Spleen (tissue), 11 donors: ENCODE data around the gene C1orf141. TPM values are rescaled to one million over a fixed set of nuclear protein-coding genes. Genes with fewer than 3 reads are reported as not detected.

Experiments
- polyA plus RNA-seq, 3 donors: library from polyadenylated mRNA; stranded (reverse); fragments of 200-250 nt; gene quantifications; one replicate each; pipeline ENCODE4 v1.2.1, GENCODE V29; 2013
- small RNA-seq, 4 donors: library from RNA; depleted of rRNA; stranded (forward); fragments of <200 nt; gene quantifications; one replicate each; pipeline ENCODE3, GENCODE V24; 2016
- total RNA-seq, 7 donors: library from RNA; depleted of rRNA in 3 of 7; stranded (reverse); fragments of >200 nt in 3 of 7; fragmentation: NEBNext Ultra II Directional in 4 of 7; extraction: Animal tissue kit (Norgen Biotek cat#: 25700) in 4 of 7; gene quantifications; one replicate each; pipeline versions ENCODE4 v1.1.0 to v1.2.1, GENCODE V29; 2016 to 2021
- donor health status: healthy with polysubstance abuse.
- donor health status: DM: no; HTN: no; CAD: no; lungs with moderate emphysema.
- donor health status: DM: no; HTN: no; CAD: no.
- donor health status: Bipolar disorder and iron deficiency.
- donor health status: healthy.
- donor health status: DM: no; HTN: no; CAD: no.
- donor health status: DM: yes; HTN: yes; CAD: no.

The C1orf141 gene
- total and polyA plus RNA-seq, 10 donors, result not detected

Small RNA genes within 50 kb of the gene (small RNA-seq; reads per million reads assigned to genes)
- 0 reads per million in 4 donors for gene RF00322

Other genes starting within 250 kb of the C1orf141 start
- gene DNAI4, start 210.1 kb downstream of the C1orf141 start, total RNA-seq, result 1 to 10 TPM; 2.3 to 8.1 (median 6.0) TPM
- 1 to 10 TPM in 1 of 3 donors, under 1 TPM in 2; 0.78 to 1.6 (median 0.99) TPM for gene DNAI4, start 210.1 kb downstream of the C1orf141 start, polyA plus RNA-seq
- gene MIER1, start 210.0 kb downstream of the C1orf141 start, total RNA-seq, result 10 to 100 TPM; 42.2 to 55.8 (median 46.5) TPM
- gene MIER1, start 210.0 kb downstream of the C1orf141 start, polyA plus RNA-seq, result 10 to 100 TPM; 10.3 to 15.7 (median 12.5) TPM
- gene SLC35D1, start 80.8 kb downstream of the C1orf141 start, total RNA-seq, result 10 to 100 TPM in 1 of 7 donors, 1 to 10 TPM in 6; 7.7 to 11.5 (median 8.1) TPM
- 1 to 10 TPM; 1.5 to 2.7 (median 2.3) TPM for gene SLC35D1, start 80.8 kb downstream of the C1orf141 start, polyA plus RNA-seq
- 1 to 10 TPM in 3 of 7 donors, under 1 TPM in 3, not detected in 1; 0.38 to 1.2 (median 0.86) TPM for gene IL23R, start 31.5 kb upstream of the C1orf141 start, total RNA-seq
- under 1 TPM in 2 of 3 donors, not detected in 1; 0.07 to 0.08 TPM for gene IL23R, start 31.5 kb upstream of the C1orf141 start, polyA plus RNA-seq
- 1 to 10 TPM; 1.7 to 6.0 (median 3.3) TPM for gene IL12RB2, start 172.9 kb upstream of the C1orf141 start, total RNA-seq
- under 1 TPM; 0.17 to 0.64 (median 0.58) TPM for gene IL12RB2, start 172.9 kb upstream of the C1orf141 start, polyA plus RNA-seq